HepG2 (cell line): ENCODE results near the gene PARP6. TPM values are rescaled to one million over a fixed set of nuclear protein-coding genes. Genes with fewer than 3 reads are reported as not detected.
A peak's percentile ranks its signal among the peaks of the same experiment; 100 is the strongest.

ENCODE experiments used
- ATAC-seq: fragments of 200-7000 bp; cut with Tn5 transposase; 3 replicates; pipeline ENCODE4 v1.9.1; 2020; ENCODE audit warnings: mild to moderate bottlenecking, moderate library complexity
- BruUV-seq: library from RNA; stranded (reverse); fragments of 400-500 nt; replicated peaks from 2 replicates; lab custom pipeline; 2021; lab: Mats Ljungman, UMichigan
- CTCF ChIA-PET: fragments of 300-600 bp; formaldehyde crosslinking; extraction: SDS; loops from one replicate; lab custom pipeline; 2021; ENCODE audit warnings: low total read pairs, inconsistent platforms, low intra/inter-chr PET ratio; lab: Yijun Ruan, JAX
- POLR2A ChIA-PET: fragments of 350-600 bp; sonication (Branson Sonifier 250); formaldehyde crosslinking; loops from one replicate; lab custom pipeline; 2020; ENCODE audit warnings: antibody characterized with exemption, inconsistent platforms; lab: Yijun Ruan, JAX
- DNase-seq: peaks from one replicate; pipeline ENCODE4 v3.0.0-alpha.2; 2015; ENCODE audit warnings: low spot score
- FAIRE-seq: peaks from 3 replicates; lab custom pipeline; 2011; peaks lifted over from hg19 to GRCh38; lab: Jason Lieb, UNC
- H2AFZ ChIP-seq: one replicate; pipeline ENCODE4 v1.6.1; 2011; ENCODE audit warnings: low read length, inconsistent platforms
- H3K27ac ChIP-seq: fragments of 300-600 bp; 3 replicates; pipeline ENCODE4 v1.8.0; 2011; ENCODE audit warnings: mixed run types, mild to moderate bottlenecking, mixed read lengths, low read length, inconsistent platforms; ENCODE audit not compliant: insufficient read depth; ENCODE audit errors: extremely low read length
- H3K27me3 ChIP-seq, 2 experiments: fragments of 200-600 bp in 1 of 2; 2 replicates in 1 of 2; 3 replicates in 1 of 2; pipeline versions ENCODE4 v1.6.0 to v1.8.0; 2011; ENCODE audit warnings: low read length in 2 of 2, mild to moderate bottlenecking in 2 of 2, moderate library complexity in 2 of 2, inconsistent platforms in 1 of 2; ENCODE audit not compliant: insufficient read depth in 2 of 2, control insufficient read depth in 1 of 2
- H3K36me3 ChIP-seq, 2 experiments: fragments of 200-600 bp in 1 of 2; replicated peaks in 1 of 2; 2 replicates in 1 of 2; 3 replicates in 1 of 2; pipeline versions ENCODE4 v1.5.1 to v1.8.0; 2011; ENCODE audit warnings: low read length in 2 of 2, inconsistent platforms in 1 of 2; ENCODE audit not compliant: insufficient read depth in 2 of 2, control insufficient read depth in 1 of 2
- H3K4me1 ChIP-seq: 2 replicates; pipeline ENCODE4 v1.5.1; 2012; ENCODE audit warnings: low read length, inconsistent platforms; ENCODE audit not compliant: insufficient read depth
- H3K4me2 ChIP-seq: 2 replicates; pipeline ENCODE4 v1.6.0; 2011; ENCODE audit warnings: low read depth, low read length, inconsistent platforms
- H3K4me3 ChIP-seq, 3 experiments: fragments of 200-600 bp in 1 of 3; sonication (generic), shearing (Covaris generic) in 1 of 3; replicated peaks in 1 of 3; 2 replicates each; pipeline ENCODE4 v1.5.1; 2011 to 2016; ENCODE audit warnings: low read length in 3 of 3, inconsistent platforms in 2 of 3, low read depth in 2 of 3, mild to moderate bottlenecking in 2 of 3, control low read depth in 1 of 3, mixed read lengths in 1 of 3; ENCODE audit not compliant: insufficient read depth in 1 of 3
- H3K79me2 ChIP-seq: one replicate; pipeline ENCODE4 v1.6.1; 2011; ENCODE audit warnings: low read length, inconsistent platforms; ENCODE audit not compliant: insufficient read depth
- H3K9ac ChIP-seq: 2 replicates; pipeline ENCODE4 v1.6.0; 2011; ENCODE audit warnings: mild to moderate bottlenecking, low read depth, low read length, inconsistent platforms; ENCODE audit not compliant: insufficient read depth
- H3K9me3 ChIP-seq: 2 replicates; pipeline ENCODE4 v1.5.1; 2012; ENCODE audit warnings: mild to moderate bottlenecking, low read length
- H4K20me1 ChIP-seq: 2 replicates; pipeline ENCODE4 v1.6.0; 2011; ENCODE audit warnings: inconsistent platforms, mild to moderate bottlenecking, low read length, moderate library complexity; ENCODE audit not compliant: insufficient read depth
- CHCHD3 ChIP-seq: sonication (generic); formaldehyde crosslinking; IDR thresholded peaks from 2 replicates; pipeline ENCODE4 v1.8.0; 2022; ENCODE audit warnings: mild to moderate bottlenecking, missing genetic modification reagents, moderate library complexity
- HBP1 ChIP-seq: IDR thresholded peaks from 2 replicates; pipeline ENCODE4 v1.6.1; 2016; ENCODE audit warnings: low read depth, control low read depth
- HES4 ChIP-seq: sonication (generic); formaldehyde crosslinking; IDR thresholded peaks from 2 replicates; pipeline ENCODE4 v1.9.0; 2021; ENCODE audit warnings: mild to moderate bottlenecking, missing genetic modification reagents, borderline replicate concordance
- IKZF5 ChIP-seq: IDR thresholded peaks from 2 replicates; pipeline ENCODE4 v1.6.1; 2018; ENCODE audit warnings: missing genetic modification reagents, mild to moderate bottlenecking, missing compliant biosample characterization
- MED13 ChIP-seq: sonication (generic); formaldehyde crosslinking; IDR thresholded peaks from 2 replicates; pipeline ENCODE4 v1.5.0; 2020; ENCODE audit warnings: missing genetic modification reagents
- MXI1 ChIP-seq: IDR thresholded peaks from 3 replicates; pipeline ENCODE4 v1.6.1; 2012; ENCODE audit warnings: low read depth, low read length, inconsistent platforms, borderline replicate concordance
- NFIC ChIP-seq: IDR thresholded peaks from 2 replicates; pipeline ENCODE4 v1.6.1; 2012; ENCODE audit warnings: mild to moderate bottlenecking, low read length, inconsistent platforms
- POLR2AphosphoS2 ChIP-seq: IDR thresholded peaks from 2 replicates; pipeline ENCODE4 v1.6.1; 2011; ENCODE audit warnings: low read depth, low read length, improper control_type of control experiment
- POLR2G ChIP-seq: fragments of 200-400 bp; formaldehyde crosslinking; IDR thresholded peaks from 2 replicates; pipeline ENCODE4 v1.6.1; 2018; ENCODE audit warnings: mild to moderate bottlenecking, low read depth, low read length, moderate library complexity
- TARDBP ChIP-seq: sonication (generic); formaldehyde crosslinking; IDR thresholded peaks from 2 replicates; pipeline ENCODE4 v1.8.0; 2022; ENCODE audit warnings: mild to moderate bottlenecking, missing genetic modification reagents
- ZNF230 ChIP-seq: sonication (generic); formaldehyde crosslinking; IDR thresholded peaks from 2 replicates; pipeline ENCODE4 v1.4.0; 2020; ENCODE audit warnings: mild to moderate bottlenecking, missing genetic modification reagents
- ZNF292 ChIP-seq: sonication (generic); formaldehyde crosslinking; IDR thresholded peaks from 2 replicates; pipeline ENCODE4 v1.8.1; 2022; ENCODE audit warnings: mild to moderate bottlenecking, low read depth, missing genetic modification reagents, borderline replicate concordance
- ZNF605 ChIP-seq: sonication (generic); formaldehyde crosslinking; IDR thresholded peaks from 2 replicates; pipeline ENCODE4 v1.8.0; 2022; ENCODE audit warnings: mild to moderate bottlenecking, missing genetic modification reagents
- ZNF619 ChIP-seq: sonication (generic); formaldehyde crosslinking; IDR thresholded peaks from 2 replicates; pipeline ENCODE4 v1.4.0; 2020; ENCODE audit warnings: mild to moderate bottlenecking, missing genetic modification reagents
- ZNF646 ChIP-seq: sonication (generic); formaldehyde crosslinking; IDR thresholded peaks from 2 replicates; pipeline ENCODE4 v1.9.0; 2021; ENCODE audit warnings: mild to moderate bottlenecking, missing genetic modification reagents
- ZNF792 ChIP-seq: IDR thresholded peaks from 2 replicates; pipeline ENCODE4 v1.6.1; 2016
- ZNF878 ChIP-seq: sonication (generic); formaldehyde crosslinking; IDR thresholded peaks from 2 replicates; pipeline ENCODE4 v1.8.1; 2023; ENCODE audit warnings: mild to moderate bottlenecking, missing genetic modification reagents, moderate library complexity
- WGBS: methylation state at CpG from one replicate; pipeline ENCODE4 v1.1.6; 2017; ENCODE audit warnings: low lambda C conversion rate; 5-methylcytosine and 5-hydroxymethylcytosine counted together
- in situ Hi-C: cut with HindIII; loops from 2 replicates; pipeline ENCODE4 v1.10.0; 2017; ENCODE audit warnings: low pct_unique_long_range_greater_than_20kb; ENCODE audit not compliant: extremely low pct_ligation_motif_present
- intact Hi-C: fragments of 100-400 bp; cut with micrococcal nuclease; formaldehyde crosslinking; loops from one replicate; pipeline ENCODE4 v1.10.0; 2022; ENCODE audit not compliant: unreplicated experiment
- polyA plus RNA-seq, 8 experiments: library from polyadenylated mRNA; depleted of rRNA in 3 of 8; stranded (reverse) in 7 of 8; unstranded in 1 of 8; fragments of >200 nt; fragmentation: Illumina TruSeq in 4 of 8; extraction: Trizol in 4 of 8; gene quantifications; 2 replicates each; pipeline versions ENCODE4 v1.2.1 to v1.2.3, GENCODE V29; 2011 to 2016; ENCODE audit warnings: low read depth in 4 of 8, missing spikeins in 1 of 8, mixed read lengths in 1 of 8; ENCODE audit not compliant: insufficient read depth in 1 of 8
- total RNA-seq, 5 experiments: library from RNA; depleted of rRNA; stranded (reverse); fragments of >200 nt; fragmentation: Illumina TruSeq; extraction: Trizol; gene quantifications; 2 replicates each; pipeline ENCODE4 v1.2.3, GENCODE V29; 2016; ENCODE audit warnings: low read depth in 1 of 5

PARP6 gene
- total and polyA plus RNA-seq, 2 of the 13 experiments (the other 11 are each of a cell fraction or from before 2014, with no cell fraction given) = 0.22 to 0.87 TPM

- H2AFZ ChIP-seq = no peak overlapping the region
- H3K4me2 ChIP-seq = no peak overlapping the region
- no peak for ATAC-seq
- peaks cover 95% of the 10 kb centered on the region for H3K79me2 ChIP-seq
- H3K4me3 ChIP-seq = no peak overlapping the region
- H3K9ac ChIP-seq = no peak overlapping the region
- intact Hi-C loops (no loop called here), in situ Hi-C loops (no loop called here)
- H3K27me3 ChIP-seq = no peaks in the 10 kb centered on the region
- H4K20me1 ChIP-seq = peaks cover 93% of the 10 kb centered on the region
- H3K4me1 ChIP-seq = peaks cover 94% of the 10 kb centered on the region
- DNase-seq = no peak
- FAIRE-seq = no peak
- BruUV-seq = no TSS peak
- WGBS = 95% methylated on average over 10 of the region's 10 CpGs
- H3K27ac ChIP-seq = no peak overlapping the region
- ChIA-PET CTCF (no interaction called here), POLR2A (no interaction called here)
- peaks cover 22 to 64% of the 10 kb centered on the region in 2 experiments for H3K36me3 ChIP-seq
- no peaks in the 10 kb centered on the region for H3K9me3 ChIP-seq
- peak; percentile 29; the same call in 1 of the 2 replicates for TF ChIP-seq POLR2G
- no peak for TF ChIP-seq ZNF292
- TF ChIP-seq ZNF230 = no peak
- no peak for TF ChIP-seq IKZF5 (CRISPR knock-in tag)
- no peak for TF ChIP-seq ZNF792 (CRISPR knock-in tag)
- no peak for TF ChIP-seq TARDBP (CRISPR knock-in tag)
- no peak for TF ChIP-seq ZNF646 (CRISPR knock-in tag)
- TF ChIP-seq ZNF878 = no peak
- TF ChIP-seq HES4 (CRISPR knock-in tag) = no peak
- TF ChIP-seq CHCHD3 (CRISPR knock-in tag) = no peak
- no peak for TF ChIP-seq ZNF619 (CRISPR knock-in tag)
- 0 out of 2 replicates have a peak, but pooled peaks have one; percentile 20 for TF ChIP-seq ZNF605 (CRISPR knock-in tag)
- no peak for TF ChIP-seq MXI1
- TF ChIP-seq POLR2AphosphoS2 = no peak
- no peak for TF ChIP-seq HBP1 (CRISPR knock-in tag)
- TF ChIP-seq MED13 (CRISPR knock-in tag) = no peak
- TF ChIP-seq NFIC = no peak
Measured at GRCh38 chr15:72223278-72223677, 49.1 kb downstream of the PARP6 start.
